ENCODE results near the gene GPSM1. TPM values are rescaled to one million over a fixed set of nuclear protein-coding genes. Genes with fewer than 3 reads are reported as not detected.

The GPSM1 gene
- total RNA-seq, 1 donor from 2014 or later: 59.4 TPM

- no peak for FAIRE-seq
- H3K79me2 ChIP-seq (ENCODE audit: insufficient read depth, low read length): no peaks in the 10 kb centered on the region
- no peak overlapping the region for H3K4me3 ChIP-seq (ENCODE audit: insufficient read depth, low read depth, low read length)
- Mint-ChIP-seq H3K4me3 (ENCODE audit: unreplicated experiment) (no peak overlapping the region), H3K27ac (ENCODE audit: unreplicated experiment) (no peak overlapping the region), H3K27me3 (ENCODE audit: low read depth, unreplicated experiment) (no peaks in the 10 kb centered on the region), H3K9me3 (ENCODE audit: unreplicated experiment) (no peaks in the 10 kb centered on the region), H3K36me3 (ENCODE audit: low read depth, unreplicated experiment) (peaks cover 30% of the 10 kb centered on the region), H3K4me1 (ENCODE audit: low read depth, unreplicated experiment) (no peaks in the 10 kb centered on the region)
- no peaks in the 10 kb centered on the region for H3K4me1 ChIP-seq (ENCODE audit: insufficient read depth, low read length)
- H3K27ac ChIP-seq (ENCODE audit: low read depth, low read length): no peak overlapping the region
- H3K4me2 ChIP-seq (ENCODE audit: low read length): no peak overlapping the region
- no peaks in the 10 kb centered on the region for H3K9me3 ChIP-seq (ENCODE audit: insufficient read depth, low read depth, low read length)
- no peaks in the 10 kb centered on the region for H3K27me3 ChIP-seq (ENCODE audit: insufficient read depth, low read length)
- no peak overlapping the region for H3K9ac ChIP-seq (ENCODE audit: low read length)
- no peak for TF ChIP-seq EZH2 (IDR thresholded peaks at IDR 0.05; ENCODE audit: insufficient read depth, low read length)
- no peak for TF ChIP-seq CTCF (IDR thresholded peaks at IDR 0.05; ENCODE audit: insufficient read depth, low read depth, low read length)
- peaks cover 18% of the 10 kb centered on the region for H4K20me1 ChIP-seq (ENCODE audit: insufficient read depth, low read length)
- no peak overlapping the region for H2AFZ ChIP-seq (ENCODE audit: low read depth, low read length)
- H3K36me3 ChIP-seq (ENCODE audit: insufficient read depth, low read length): peaks cover 33% of the 10 kb centered on the region
- peak; percentile 36 for DNase-seq (ENCODE audit: low read depth)
Observed at GRCh38 chr9:136386018-136386417, 58.7 kb downstream of the GPSM1 start.

GRCh38 chr9:136387217-136387616 is 59.9 kb downstream of the GPSM1 start:
- H2AFZ ChIP-seq (ENCODE audit: low read depth, low read length): no peak overlapping the region
- no peaks in the 10 kb centered on the region for H3K27me3 Mint-ChIP-seq (ENCODE audit: low read depth, unreplicated experiment)
- H3K4me1 Mint-ChIP-seq (ENCODE audit: low read depth, unreplicated experiment): no peaks in the 10 kb centered on the region
- no peak for DNase-seq (ENCODE audit: low read depth)
- H3K4me3 ChIP-seq (ENCODE audit: insufficient read depth, low read depth, low read length): no peak overlapping the region
- no peaks in the 10 kb centered on the region for H3K4me1 ChIP-seq (ENCODE audit: insufficient read depth, low read length)
- no peak overlapping the region for H3K27ac ChIP-seq (ENCODE audit: low read depth, low read length)
- H3K36me3 Mint-ChIP-seq (ENCODE audit: low read depth, unreplicated experiment): peaks cover 35% of the 10 kb centered on the region
- H3K9me3 ChIP-seq (ENCODE audit: insufficient read depth, low read depth, low read length): no peaks in the 10 kb centered on the region
- peaks cover 27% of the 10 kb centered on the region for H4K20me1 ChIP-seq (ENCODE audit: insufficient read depth, low read length)
- no peak overlapping the region for H3K27ac Mint-ChIP-seq (ENCODE audit: unreplicated experiment)
- TF ChIP-seq CTCF (IDR thresholded peaks at IDR 0.05; ENCODE audit: insufficient read depth, low read depth, low read length): no peak
- no peak for TF ChIP-seq EZH2 (IDR thresholded peaks at IDR 0.05; ENCODE audit: insufficient read depth, low read length)
- no peak overlapping the region for H3K4me3 Mint-ChIP-seq (ENCODE audit: unreplicated experiment)
- no peak overlapping the region for H3K9ac ChIP-seq (ENCODE audit: low read length)
- no peaks in the 10 kb centered on the region for H3K79me2 ChIP-seq (ENCODE audit: insufficient read depth, low read length)
- H3K9me3 Mint-ChIP-seq (ENCODE audit: unreplicated experiment): no peaks in the 10 kb centered on the region
- no peaks in the 10 kb centered on the region for H3K27me3 ChIP-seq (ENCODE audit: insufficient read depth, low read length)
- no peak for FAIRE-seq
- no peak overlapping the region for H3K4me2 ChIP-seq (ENCODE audit: low read length)
- peaks cover 37% of the 10 kb centered on the region for H3K36me3 ChIP-seq (ENCODE audit: insufficient read depth, low read length)

- no peaks in the 10 kb centered on the region for H3K79me2 ChIP-seq (ENCODE audit: insufficient read depth, low read length)
- H2AFZ ChIP-seq (ENCODE audit: low read depth, low read length): no peak overlapping the region
- Mint-ChIP-seq H3K27me3 (ENCODE audit: low read depth, unreplicated experiment) (no peaks in the 10 kb centered on the region), H3K36me3 (ENCODE audit: low read depth, unreplicated experiment) (peaks cover 29% of the 10 kb centered on the region), H3K27ac (ENCODE audit: unreplicated experiment) (no peak overlapping the region), H3K9me3 (ENCODE audit: unreplicated experiment) (no peaks in the 10 kb centered on the region), H3K4me3 (ENCODE audit: unreplicated experiment) (no peak overlapping the region), H3K4me1 (ENCODE audit: low read depth, unreplicated experiment) (no peaks in the 10 kb centered on the region)
- H3K4me2 ChIP-seq (ENCODE audit: low read length): no peak overlapping the region
- peaks cover 31% of the 10 kb centered on the region for H4K20me1 ChIP-seq (ENCODE audit: insufficient read depth, low read length)
- H3K27ac ChIP-seq (ENCODE audit: low read depth, low read length): no peak overlapping the region
- no peak for DNase-seq (ENCODE audit: low read depth)
- no peak overlapping the region for H3K9ac ChIP-seq (ENCODE audit: low read length)
- H3K4me1 ChIP-seq (ENCODE audit: insufficient read depth, low read length): no peaks in the 10 kb centered on the region
- H3K9me3 ChIP-seq (ENCODE audit: insufficient read depth, low read depth, low read length): no peaks in the 10 kb centered on the region
- H3K36me3 ChIP-seq (ENCODE audit: insufficient read depth, low read length): peaks cover 32% of the 10 kb centered on the region
- no peak overlapping the region for H3K4me3 ChIP-seq (ENCODE audit: insufficient read depth, low read depth, low read length)
- no peak for FAIRE-seq
- TF ChIP-seq CTCF (IDR thresholded peaks at IDR 0.05; ENCODE audit: insufficient read depth, low read depth, low read length) (no peak), EZH2 (IDR thresholded peaks at IDR 0.05; ENCODE audit: insufficient read depth, low read length) (no peak)
- no peaks in the 10 kb centered on the region for H3K27me3 ChIP-seq (ENCODE audit: insufficient read depth, low read length)
Observed at GRCh38 chr9:136389396-136389795, 62.1 kb downstream of the GPSM1 start.
